GM21367 (cell line): Measurements from ENCODE around the gene MPG.
"Not testable (repeated sequence)": the region's sequence is repeated elsewhere in the genome, so short reads cannot be mapped to it uniquely, and the experiment has no call there.

Source experiments
- ATAC-seq: cut with Tn5 transposase; IDR thresholded peaks from one replicate; pipeline ENCODE4 v1.9.1; 2021; ENCODE audit not compliant: unreplicated experiment

MPG gene

GRCh38 chr16:77807-78443, at the start of gene MPG:
MPG (plus strand) TSS chr16:78225; CDS start chr16:78310, 85 bp downstream.
- ATAC-seq: peak; percentile 40

GRCh38 chr16:30627-31026, 47.4 kb upstream of the MPG start:
- not testable (repeated sequence) for ATAC-seq

- not testable (repeated sequence) for ATAC-seq
These were observed 44.7 kb upstream of the MPG start for GRCh38 chr16:33154-33876.

GRCh38 chr16:33877-34647, 44.0 kb upstream of the MPG start:
- no peak for ATAC-seq

- ATAC-seq: no peak
These were observed 43.4 kb upstream of the MPG start for GRCh38 chr16:34648-34987.

- no peak for ATAC-seq
These were observed 42.9 kb upstream of the MPG start for GRCh38 chr16:35011-35677.

- ATAC-seq: no peak
These were observed 42.2 kb upstream of the MPG start for GRCh38 chr16:35678-36305.

- ATAC-seq: no peak
These were observed 41.6 kb upstream of the MPG start for GRCh38 chr16:36336-36984.

GRCh38 chr16:37511-37910, 40.5 kb upstream of the MPG start:
- no peak for ATAC-seq

GRCh38 chr16:38206-38605, 39.8 kb upstream of the MPG start:
- ATAC-seq: not testable (repeated sequence)

GRCh38 chr16:38941-39892, 38.8 kb upstream of the MPG start:
- peak; percentile 59 for ATAC-seq

GRCh38 chr16:41439-42068, 36.5 kb upstream of the MPG start:
- ATAC-seq: no peak

- no peak for ATAC-seq
These were observed 36.0 kb upstream of the MPG start for GRCh38 chr16:42069-42457.

GRCh38 chr16:42691-43090, 35.3 kb upstream of the MPG start:
- ATAC-seq: no peak

GRCh38 chr16:43294-43693, 34.7 kb upstream of the MPG start:
- ATAC-seq: no peak

- no peak for ATAC-seq
These were observed 33.4 kb upstream of the MPG start for GRCh38 chr16:44655-45054.

GRCh38 chr16:45454-45853, 32.6 kb upstream of the MPG start:
- no peak for ATAC-seq

GRCh38 chr16:46510-46909, 31.5 kb upstream of the MPG start:
- ATAC-seq: not testable (repeated sequence)

- ATAC-seq: no peak
These were observed 30.8 kb upstream of the MPG start for GRCh38 chr16:47234-47633.
